ENCODE results near the gene KAZN.

- TF ChIP-seq, protein P1, sequence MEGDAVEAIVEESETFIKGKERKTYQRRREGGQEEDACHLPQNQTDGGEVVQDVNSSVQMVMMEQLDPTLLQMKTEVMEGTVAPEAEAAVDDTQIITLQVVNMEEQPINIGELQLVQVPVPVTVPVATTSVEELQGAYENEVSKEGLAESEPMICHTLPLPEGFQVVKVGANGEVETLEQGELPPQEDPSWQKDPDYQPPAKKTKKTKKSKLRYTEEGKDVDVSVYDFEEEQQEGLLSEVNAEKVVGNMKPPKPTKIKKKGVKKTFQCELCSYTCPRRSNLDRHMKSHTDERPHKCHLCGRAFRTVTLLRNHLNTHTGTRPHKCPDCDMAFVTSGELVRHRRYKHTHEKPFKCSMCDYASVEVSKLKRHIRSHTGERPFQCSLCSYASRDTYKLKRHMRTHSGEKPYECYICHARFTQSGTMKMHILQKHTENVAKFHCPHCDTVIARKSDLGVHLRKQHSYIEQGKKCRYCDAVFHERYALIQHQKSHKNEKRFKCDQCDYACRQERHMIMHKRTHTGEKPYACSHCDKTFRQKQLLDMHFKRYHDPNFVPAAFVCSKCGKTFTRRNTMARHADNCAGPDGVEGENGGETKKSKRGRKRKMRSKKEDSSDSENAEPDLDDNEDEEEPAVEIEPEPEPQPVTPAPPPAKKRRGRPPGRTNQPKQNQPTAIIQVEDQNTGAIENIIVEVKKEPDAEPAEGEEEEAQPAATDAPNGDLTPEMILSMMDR (IDR thresholded peaks at IDR 0.05; ENCODE audit: insufficient read depth, low read depth, low read length), result no peak
- no peak for TF ChIP-seq EZH2 (IDR thresholded peaks at IDR 0.05; ENCODE audit: insufficient read depth, low read length)
These were observed 424.7 kb downstream of the KAZN start for GRCh38 chr1:15023205-15023604.
